GM12873 (cell line): ENCODE measurements around the gene NDUFS7.
A peak's percentile ranks its signal among the peaks of the same experiment; 100 is the strongest.

Experiments
- CTCF ChIP-seq: IDR thresholded peaks from 2 replicates; pipeline ENCODE4 v1.5.1; 2012; ENCODE audit warnings: low read depth, mild to moderate bottlenecking, moderate library complexity, low read length, control low read depth; ENCODE audit not compliant: insufficient read depth; ENCODE audit errors: missing control alignments

The NDUFS7 gene

DNA sequence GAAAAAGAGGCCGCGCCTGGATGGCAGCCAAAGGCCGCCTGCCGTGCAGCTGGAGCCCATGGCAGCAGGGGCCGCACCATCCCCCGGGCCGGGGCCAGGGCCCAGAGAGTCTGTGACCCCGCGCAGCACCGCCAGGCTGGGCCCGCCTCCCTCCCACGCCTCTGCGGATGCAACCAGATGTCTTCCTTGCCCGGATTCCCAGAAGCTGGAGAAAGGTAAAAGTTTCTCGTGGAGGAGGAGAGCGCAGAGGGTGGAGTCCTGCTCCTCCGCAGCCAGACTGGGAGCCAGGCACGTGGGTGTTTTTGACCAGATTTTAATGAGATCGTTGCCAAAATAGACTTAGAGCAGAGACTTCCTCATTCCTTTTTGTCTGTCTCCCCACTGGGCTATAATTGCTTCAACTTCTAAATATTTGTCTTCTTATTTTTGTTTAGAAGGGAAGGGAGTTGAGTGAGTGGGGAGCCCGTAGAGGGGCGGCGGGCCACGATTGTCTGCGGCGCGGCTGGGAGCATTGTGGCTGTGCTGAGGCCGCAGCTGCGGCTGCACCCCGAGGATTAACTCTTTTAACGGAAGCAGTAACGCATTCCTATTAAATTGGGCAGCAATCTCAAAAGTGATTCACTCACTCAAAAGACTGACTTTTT, 22.8 kb upstream of the NDUFS7 start:
- TF ChIP-seq CTCF = no peak

DNA sequence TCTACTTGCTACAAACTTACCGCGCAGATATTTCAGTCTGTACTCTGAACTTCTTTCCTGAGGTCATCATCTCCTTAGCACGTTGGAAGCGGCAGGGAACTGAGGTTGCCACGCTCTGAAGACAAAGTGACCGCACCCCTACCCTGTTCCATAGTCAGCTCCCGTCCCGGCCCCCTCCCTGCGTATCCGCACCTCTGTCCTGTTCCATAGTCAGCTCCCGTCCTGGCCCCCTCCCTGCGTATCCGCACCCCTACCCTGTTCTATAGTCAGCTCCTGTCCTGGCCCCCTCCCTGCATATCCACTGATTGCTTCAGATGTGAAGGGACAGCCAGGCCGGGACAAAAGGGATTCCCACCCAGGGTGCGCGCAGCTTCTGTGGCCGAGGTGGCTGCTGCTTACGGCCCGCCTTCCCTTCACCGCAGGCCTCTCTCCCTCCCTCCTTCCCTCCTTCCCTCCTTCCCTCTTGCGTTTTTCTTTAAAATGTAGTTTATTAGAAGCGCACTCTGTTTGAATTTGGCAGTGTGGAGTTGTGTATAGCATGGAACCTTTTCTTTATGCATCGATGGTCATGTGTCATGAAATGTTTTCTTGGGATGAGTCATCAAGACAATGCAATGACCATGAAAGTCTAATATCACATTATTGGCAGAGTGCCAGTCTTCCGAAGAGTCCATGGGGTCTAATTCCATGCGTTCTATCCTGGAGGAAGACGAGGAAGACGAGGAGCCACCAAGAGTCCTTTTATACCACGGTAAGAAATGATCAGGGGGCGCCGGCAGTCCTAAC, 21.9 kb upstream of the NDUFS7 start:
- TF ChIP-seq CTCF = no peak

DNA sequence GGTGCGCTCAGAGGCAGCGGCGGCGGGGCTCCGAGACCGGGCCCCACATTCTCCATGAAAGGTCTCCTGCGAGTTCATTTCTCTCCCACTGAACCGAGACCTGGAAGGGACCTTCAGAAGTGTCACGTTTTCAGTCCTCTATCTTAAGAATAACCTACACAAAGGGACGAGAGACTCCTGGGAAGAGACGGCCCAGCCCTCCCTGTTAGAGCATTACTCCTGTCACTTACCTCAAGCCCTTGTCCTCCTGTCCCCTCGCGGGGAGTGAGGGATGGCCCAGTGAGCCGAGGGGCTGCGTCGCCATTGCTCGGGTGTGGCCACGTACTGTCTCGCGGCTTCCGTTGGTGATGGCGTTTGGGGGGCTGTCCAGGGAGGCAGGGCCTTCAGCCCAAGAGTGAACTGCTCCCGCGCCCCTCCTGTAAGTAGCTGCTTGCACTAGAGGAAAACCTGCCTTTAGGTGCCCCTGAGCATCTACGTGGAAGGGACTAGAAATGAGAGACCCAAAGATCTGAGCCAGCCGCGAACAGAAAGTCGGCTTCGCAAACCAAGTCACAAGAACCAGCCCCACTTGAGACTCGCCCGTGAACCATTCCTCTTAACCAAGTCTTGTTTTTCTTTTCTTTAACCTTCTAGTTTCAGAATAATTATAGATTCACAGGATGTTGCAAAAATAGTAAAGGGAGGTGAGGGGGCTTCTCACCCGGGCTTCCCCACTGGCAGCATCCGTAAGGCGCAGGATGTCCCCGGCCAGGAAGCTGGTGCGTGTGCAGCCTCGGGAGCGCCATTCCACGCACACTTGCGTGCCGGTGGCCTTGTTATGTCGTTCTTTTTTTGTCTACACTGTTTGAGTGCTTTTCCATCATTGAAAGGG, 21.1 kb upstream of the NDUFS7 start:
- TF ChIP-seq CTCF = no peak

DNA sequence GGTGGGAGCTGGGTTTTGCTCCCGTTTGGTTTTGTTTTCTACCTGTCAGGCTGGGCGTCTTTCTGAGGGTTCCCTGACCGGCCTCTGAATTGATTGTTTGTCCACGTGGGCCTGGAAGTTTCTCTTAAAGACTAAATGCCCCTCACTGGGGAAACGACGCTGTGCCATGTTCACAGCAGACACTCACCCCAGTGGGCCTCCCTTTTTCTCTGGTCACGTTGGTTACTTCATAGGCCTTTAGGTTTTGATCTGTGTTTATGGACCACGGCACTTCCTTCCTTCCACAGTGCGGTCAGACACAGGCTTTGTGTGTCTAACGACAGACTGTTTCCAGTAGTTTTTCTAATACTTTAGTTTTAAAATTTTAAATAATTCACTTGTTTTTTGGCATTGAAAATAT, 20.1 kb upstream of the NDUFS7 start:
- no peak for TF ChIP-seq CTCF

DNA sequence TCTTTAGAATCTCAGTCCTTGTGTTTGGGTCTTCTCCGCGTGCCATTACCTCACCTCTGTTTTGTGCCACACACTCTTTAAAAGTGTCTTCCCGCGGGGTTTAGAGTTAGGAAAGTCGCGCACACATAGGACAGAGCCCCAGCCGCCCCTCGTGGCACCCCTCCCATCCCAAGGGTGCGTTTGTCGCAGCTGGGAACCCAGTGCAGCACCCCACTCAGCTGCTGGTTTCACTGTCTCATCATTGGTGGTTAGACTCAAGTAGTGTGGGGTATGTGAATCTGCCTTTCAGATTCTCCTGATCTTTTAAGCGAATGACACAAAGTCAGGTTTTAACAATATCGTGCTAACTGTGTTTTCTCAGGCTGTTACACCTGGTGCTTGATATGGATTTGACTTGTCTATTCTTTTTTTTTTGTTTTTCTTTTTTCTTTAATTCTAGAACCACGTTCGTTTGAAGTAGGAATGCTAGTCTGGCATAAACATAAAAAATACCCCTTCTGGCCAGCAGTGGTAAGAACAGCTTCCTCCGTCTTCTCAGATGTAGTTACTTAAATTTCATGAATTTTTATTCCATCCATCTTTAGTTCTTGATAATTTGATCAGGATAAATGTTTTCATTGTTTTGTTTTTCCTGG, 19.5 kb upstream of the NDUFS7 start:
- peak; percentile 32 for TF ChIP-seq CTCF

DNA sequence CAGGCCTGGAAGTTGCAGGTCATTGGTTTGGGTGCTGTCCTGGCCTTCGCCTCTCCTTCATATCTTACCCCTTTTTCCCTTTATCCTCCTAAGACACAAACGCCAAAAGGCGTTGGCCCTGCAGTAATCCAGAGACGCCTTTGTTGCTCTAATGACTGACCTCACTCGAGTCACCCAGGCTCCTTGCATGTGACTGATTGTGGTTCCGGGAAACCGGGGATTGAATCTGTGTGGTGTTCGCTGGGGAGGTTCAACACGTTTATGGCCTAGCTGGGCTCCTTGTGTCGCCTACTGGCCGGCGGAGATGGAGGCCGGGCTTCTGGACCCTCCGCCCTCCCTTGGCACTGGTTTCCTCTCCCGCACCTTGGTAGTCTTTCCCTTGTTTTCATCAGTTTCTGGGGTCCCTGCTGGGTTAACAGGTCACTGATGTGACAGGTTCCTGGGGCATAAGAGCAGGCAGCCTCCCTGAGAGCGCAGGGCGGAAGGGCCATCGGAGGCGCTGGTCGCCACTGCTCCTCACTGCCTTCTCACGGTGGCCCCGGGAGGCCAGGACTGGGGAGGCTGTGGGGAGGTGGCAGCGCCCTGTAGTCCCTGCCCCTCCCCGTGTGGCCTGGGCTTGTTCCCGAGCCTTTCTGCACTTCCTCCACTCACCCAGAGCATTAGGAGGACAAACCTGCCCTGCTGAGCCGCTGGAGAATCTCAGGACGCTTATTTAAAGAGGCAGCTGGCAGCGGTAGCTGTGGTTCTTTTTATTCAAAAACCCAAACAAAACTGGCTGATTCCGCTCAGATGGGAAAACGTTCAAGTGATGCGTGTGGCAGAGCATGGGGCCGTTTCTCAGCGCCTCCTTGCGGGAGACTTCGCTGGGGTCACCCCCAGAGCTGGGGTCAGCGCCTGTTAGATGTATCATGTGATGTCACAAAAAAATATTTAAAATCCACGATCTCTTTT, 18.1 kb upstream of the NDUFS7 start:
- no peak for TF ChIP-seq CTCF
